Body of pancreas (tissue), 4 donors: ENCODE measurements around the gene LBX1.

Experiments
- CTCF ChIP-seq, 7 experiments: fragments of 450-650 bp in 4 of 7; fragments of 200-600 bp in 3 of 7; sonication (generic) in 3 of 7; IDR thresholded peaks; one replicate each; pipeline ENCODE4 v1.5.1; 2016 to 2019; ENCODE audit warnings: antibody characterized with exemption in 7 of 7
- POLR2A ChIP-seq, 3 donors: fragments of 450-650 bp; IDR thresholded peaks; one replicate each; pipeline ENCODE4 v1.6.1; 2016; ENCODE audit warnings: antibody characterized with exemption in 3 of 3, mild to moderate bottlenecking in 2 of 3

DNA sequence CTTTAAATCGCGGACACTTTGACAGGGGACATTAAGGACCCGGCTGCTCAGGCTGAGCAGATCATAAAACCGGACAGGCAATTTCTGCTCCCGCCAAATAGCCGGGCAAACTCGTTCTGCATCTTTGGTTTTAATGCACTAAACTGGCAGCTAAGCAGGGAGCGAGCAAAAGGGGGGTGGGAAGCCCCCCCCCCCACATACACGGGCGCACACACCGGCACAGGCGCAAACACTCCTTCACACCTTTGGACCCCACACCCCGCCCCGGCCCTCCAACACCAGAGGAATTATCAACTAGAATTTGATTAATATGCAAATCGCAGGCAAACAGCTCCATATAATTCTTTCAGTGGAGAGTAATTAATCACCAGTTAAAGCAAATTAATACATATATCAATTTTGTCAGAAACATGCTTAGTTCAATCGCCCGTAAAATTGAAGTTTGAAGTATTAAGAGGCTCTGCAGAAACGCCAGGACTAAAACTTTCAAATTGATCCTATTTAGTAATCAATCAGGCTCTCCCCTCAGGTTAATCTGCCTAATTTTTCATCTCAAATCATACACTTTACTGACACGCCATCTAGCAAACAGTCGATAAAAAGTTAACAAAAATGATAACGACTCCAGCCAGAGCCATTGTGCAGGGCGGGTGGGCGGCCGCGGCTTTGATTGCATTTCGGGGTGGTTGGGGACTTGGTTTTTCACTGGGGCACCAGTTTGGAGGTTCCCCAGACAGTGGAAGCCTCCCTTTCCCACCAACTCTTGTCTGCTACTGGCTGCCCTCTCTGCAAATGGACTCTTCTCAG is 9.9 kb downstream of the LBX1 start:
- TF ChIP-seq CTCF (IDR thresholded peaks at IDR 0.05) (no peak), POLR2A (IDR thresholded peaks at IDR 0.05) (no peak)
